ENCODE measurements around the gene E4F1. TPM values are rescaled to one million over a fixed set of nuclear protein-coding genes. Genes with fewer than 3 reads are reported as not detected.

The E4F1 gene
- total and polyA plus RNA-seq, 2 donors from 2014 or later, result 13.6 to 26.0 TPM

DNA sequence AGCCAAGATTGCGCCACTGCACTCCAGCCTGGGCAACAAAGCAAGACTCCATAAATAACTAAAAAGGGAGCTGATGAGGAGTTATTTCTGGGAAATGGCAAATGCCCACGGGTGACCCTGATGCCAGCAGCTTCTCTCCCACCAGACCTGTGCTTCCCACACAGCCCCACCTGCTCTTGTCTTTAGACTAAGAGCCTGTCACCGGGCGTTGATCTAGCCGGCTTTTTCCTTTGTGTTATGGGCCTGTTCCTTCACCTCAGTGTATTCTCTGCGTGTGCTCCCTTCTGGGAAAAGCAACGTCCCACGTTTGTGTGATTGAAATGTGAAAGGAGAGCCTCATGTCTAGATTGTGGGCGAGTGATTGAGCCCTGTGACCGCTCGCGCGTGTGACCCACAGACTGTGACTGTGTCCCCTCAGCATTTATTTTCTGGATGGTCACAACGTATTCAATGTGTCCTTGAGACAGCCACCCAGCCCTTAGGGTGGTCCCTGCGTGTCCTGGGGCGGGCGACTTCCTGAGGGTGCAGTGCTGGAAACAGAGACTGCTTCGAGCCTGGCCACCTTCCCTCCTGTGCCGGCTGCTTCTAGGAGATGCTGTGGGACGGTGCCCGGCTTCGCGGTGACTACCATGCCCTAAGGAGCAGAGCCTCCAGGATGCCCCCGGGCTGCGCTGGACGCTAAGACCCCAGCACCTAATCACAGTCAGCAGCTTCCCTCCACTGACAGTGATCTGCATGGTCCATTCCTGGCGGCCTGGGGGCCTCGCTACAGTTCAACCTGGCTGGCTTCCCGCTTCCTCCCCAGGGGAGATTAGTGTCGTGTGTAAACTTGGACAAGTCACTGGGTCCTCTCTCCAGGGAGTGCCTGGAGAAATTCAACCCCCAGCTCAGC lies 52.3 kb downstream of the E4F1 start:
- Histone ChIP-seq H3K4me1 (ENCODE audit: control insufficient read depth in 2 of 3, insufficient read depth in 2 of 3, low read depth in 1 of 3, low read length in 3 of 3) (no peaks in the 10 kb centered on the region), H3K9ac (ENCODE audit: low read length in 3 of 3) (no peak overlapping the region), H3K9me3 (ENCODE audit: control insufficient read depth in 2 of 3, insufficient read depth in 1 of 3, low read length in 3 of 3) (no peaks in the 10 kb centered on the region), H3K27ac (ENCODE audit: low read depth in 2 of 2, low read length in 2 of 2) (no peak overlapping the region), H3K4me3 (ENCODE audit: low read length in 3 of 3) (no peak overlapping the region), H3K36me3 (ENCODE audit: control insufficient read depth in 2 of 3, insufficient read depth in 3 of 3, low read length in 3 of 3) (no peaks in the 10 kb centered on the region), H3K27me3 (ENCODE audit: control insufficient read depth, insufficient read depth, low read length) (no peaks in the 10 kb centered on the region)
- FAIRE-seq (no peak), DNase-seq (peak in 1 of 5 donors; percentile 10)
- intact Hi-C loops (cut with DNase I), result no loop called here
- TF ChIP-seq, protein P1, sequence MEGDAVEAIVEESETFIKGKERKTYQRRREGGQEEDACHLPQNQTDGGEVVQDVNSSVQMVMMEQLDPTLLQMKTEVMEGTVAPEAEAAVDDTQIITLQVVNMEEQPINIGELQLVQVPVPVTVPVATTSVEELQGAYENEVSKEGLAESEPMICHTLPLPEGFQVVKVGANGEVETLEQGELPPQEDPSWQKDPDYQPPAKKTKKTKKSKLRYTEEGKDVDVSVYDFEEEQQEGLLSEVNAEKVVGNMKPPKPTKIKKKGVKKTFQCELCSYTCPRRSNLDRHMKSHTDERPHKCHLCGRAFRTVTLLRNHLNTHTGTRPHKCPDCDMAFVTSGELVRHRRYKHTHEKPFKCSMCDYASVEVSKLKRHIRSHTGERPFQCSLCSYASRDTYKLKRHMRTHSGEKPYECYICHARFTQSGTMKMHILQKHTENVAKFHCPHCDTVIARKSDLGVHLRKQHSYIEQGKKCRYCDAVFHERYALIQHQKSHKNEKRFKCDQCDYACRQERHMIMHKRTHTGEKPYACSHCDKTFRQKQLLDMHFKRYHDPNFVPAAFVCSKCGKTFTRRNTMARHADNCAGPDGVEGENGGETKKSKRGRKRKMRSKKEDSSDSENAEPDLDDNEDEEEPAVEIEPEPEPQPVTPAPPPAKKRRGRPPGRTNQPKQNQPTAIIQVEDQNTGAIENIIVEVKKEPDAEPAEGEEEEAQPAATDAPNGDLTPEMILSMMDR (IDR thresholded peaks at IDR 0.05; ENCODE audit: borderline replicate concordance, extremely low read depth, insufficient read depth), result no peak

DNA sequence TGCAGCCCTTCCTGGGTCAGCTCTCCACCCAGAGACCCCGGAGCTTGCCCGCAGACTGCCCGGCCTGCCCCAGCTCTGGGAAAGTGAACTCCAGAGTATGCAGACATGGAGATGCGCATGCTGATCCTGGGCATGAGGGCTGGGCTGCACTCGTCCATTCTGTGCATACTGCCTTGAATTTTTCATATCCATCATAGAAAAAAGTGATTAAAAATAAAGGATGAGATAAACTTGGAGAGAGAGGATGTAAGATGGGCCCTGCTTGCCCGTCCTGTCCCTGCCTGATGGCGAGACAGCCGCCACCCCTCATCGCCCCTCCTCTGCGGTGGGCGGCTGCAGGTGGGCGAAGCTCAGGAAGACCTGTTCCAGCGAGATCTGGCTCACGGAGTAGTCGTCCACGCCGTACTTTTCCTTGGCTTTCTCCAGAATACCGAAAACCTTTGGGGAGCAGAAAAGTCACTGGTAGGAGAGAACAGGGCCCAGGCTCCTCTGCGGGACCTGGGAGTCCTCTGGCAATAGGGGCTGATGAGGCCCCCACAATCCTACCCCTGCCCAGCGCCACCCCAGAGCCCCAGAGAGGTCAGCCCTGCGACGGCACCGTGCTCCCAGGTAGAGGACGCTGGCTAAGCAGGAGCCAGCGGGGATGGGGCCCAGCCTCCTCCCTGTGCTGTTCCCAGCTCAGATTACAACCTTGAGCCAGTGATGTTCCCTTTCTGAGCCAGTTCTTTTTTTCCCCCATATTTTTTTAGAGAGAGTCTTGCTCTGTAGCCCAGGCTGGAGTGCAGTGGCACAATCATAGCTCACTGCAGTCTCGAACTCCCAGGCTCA lies 53.2 kb downstream of the E4F1 start:
- DNase-seq (no peak), FAIRE-seq (no peak)
- Histone ChIP-seq H3K4me1 (ENCODE audit: control insufficient read depth in 2 of 3, insufficient read depth in 2 of 3, low read depth in 1 of 3, low read length in 3 of 3) (no peaks in the 10 kb centered on the region), H3K9me3 (ENCODE audit: control insufficient read depth in 2 of 3, insufficient read depth in 1 of 3, low read length in 3 of 3) (no peaks in the 10 kb centered on the region), H3K9ac (ENCODE audit: low read length in 3 of 3) (no peak overlapping the region), H3K27ac (ENCODE audit: low read depth in 2 of 2, low read length in 2 of 2) (no peak overlapping the region), H3K36me3 (ENCODE audit: control insufficient read depth in 2 of 3, insufficient read depth in 3 of 3, low read length in 3 of 3) (no peaks in the 10 kb centered on the region), H3K4me3 (ENCODE audit: low read length in 3 of 3) (no peak overlapping the region), H3K27me3 (ENCODE audit: control insufficient read depth, insufficient read depth, low read length) (no peaks in the 10 kb centered on the region)
- TF ChIP-seq, protein P1 (IDR thresholded peaks at IDR 0.05; ENCODE audit: borderline replicate concordance, extremely low read depth, insufficient read depth), result no peak
- intact Hi-C loops (cut with DNase I), result no loop called here

DNA sequence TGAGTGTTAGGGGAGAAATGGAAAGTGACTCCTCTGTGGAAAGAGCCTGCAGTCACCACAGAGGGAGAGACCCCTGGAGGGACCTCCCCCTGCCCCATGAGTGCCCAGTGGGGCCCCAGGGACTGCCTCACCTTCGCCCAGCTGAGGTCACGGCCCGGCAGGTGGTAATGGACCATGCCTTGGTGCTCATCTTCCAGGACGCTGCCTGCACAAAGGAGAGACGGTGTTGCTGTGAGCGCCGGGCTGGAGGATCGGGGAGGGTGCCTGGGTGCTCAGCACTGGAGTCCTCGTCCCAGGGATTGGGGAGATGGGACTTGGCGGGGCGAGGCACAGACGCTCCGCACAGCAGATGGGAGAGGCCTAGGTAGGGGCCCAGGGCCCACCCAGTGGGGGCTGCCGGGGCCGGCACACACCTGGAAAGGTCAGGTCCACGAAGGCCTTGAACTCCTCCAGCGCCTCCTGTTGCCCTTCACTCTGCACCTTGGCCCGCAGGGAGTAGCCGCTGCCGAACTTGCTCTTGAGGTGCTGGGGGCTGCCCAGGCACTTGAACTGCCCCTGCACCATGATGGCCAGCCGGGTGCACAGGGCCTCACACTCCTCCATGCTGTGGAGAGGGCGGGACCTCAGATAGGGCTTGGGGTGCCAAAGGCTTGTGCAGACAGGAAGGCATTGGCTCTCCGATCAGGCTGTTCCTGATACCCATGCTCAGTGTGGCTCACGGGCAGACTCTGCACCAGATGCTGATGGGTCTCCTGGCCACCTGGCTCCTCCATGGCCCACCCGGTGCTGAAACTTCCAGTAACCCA lies 54.3 kb downstream of the E4F1 start:
- no peak overlapping the region for H3K4me3 ChIP-seq (ENCODE audit: low read length in 3 of 3)
- no peaks in the 10 kb centered on the region for H3K4me1 ChIP-seq (ENCODE audit: control insufficient read depth in 2 of 3, insufficient read depth in 2 of 3, low read depth in 1 of 3, low read length in 3 of 3)
- H3K9ac ChIP-seq (ENCODE audit: low read length in 3 of 3), result no peak overlapping the region
- TF ChIP-seq, protein P1 (IDR thresholded peaks at IDR 0.05; ENCODE audit: borderline replicate concordance, extremely low read depth, insufficient read depth), result no peak
- no peaks in the 10 kb centered on the region for H3K36me3 ChIP-seq (ENCODE audit: control insufficient read depth in 2 of 3, insufficient read depth in 3 of 3, low read length in 3 of 3)
- DNase-seq (no peak), FAIRE-seq (no peak)
- intact Hi-C loops (cut with DNase I), result no loop called here
- H3K27ac ChIP-seq (ENCODE audit: low read depth in 2 of 2, low read length in 2 of 2), result no peak overlapping the region
- H3K9me3 ChIP-seq (ENCODE audit: control insufficient read depth in 2 of 3, insufficient read depth in 1 of 3, low read length in 3 of 3), result no peaks in the 10 kb centered on the region
- no peaks in the 10 kb centered on the region for H3K27me3 ChIP-seq (ENCODE audit: control insufficient read depth, insufficient read depth, low read length)

All from kidney (tissue), 14 donors.